ENCODE results near the gene ABCC10.
"Not testable (repeated sequence)": the region's sequence is repeated elsewhere in the genome, so short reads cannot be mapped to it uniquely, and the experiment has no call there.

ABCC10 gene

DNA sequence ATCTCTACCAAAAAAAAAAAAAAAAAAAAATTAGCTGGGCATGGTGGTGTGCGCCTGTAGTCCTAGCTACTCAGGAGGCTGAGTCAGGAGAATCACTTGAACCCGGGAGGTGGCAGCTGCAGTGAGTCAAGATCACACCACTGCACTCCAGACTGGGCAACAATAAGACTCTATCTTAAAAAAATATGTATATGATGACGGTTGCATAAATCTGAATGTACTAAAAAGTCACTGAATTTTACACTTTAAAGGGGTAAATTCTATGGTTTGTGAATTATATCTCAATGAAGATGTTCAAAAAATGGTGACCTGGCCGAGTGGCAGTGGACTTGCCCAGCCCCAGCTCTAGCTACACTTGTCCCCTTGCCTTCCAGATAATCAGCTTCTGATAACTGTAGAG lies 10.4 kb upstream of the ABCC10 start:
- no peak for DNase-seq (ENCODE audit: insufficient read length)
- FAIRE-seq: no peak
- TF ChIP-seq POLR2A (IDR thresholded peaks at IDR 0.05; ENCODE audit: low read depth, low read length) (no peak), TAF1 (IDR thresholded peaks at IDR 0.05; ENCODE audit: borderline replicate concordance, low read depth, low read length) (no peak), POLR2AphosphoS5 (IDR thresholded peaks at IDR 0.05; ENCODE audit: low read depth, low read length) (no peak)

DNA sequence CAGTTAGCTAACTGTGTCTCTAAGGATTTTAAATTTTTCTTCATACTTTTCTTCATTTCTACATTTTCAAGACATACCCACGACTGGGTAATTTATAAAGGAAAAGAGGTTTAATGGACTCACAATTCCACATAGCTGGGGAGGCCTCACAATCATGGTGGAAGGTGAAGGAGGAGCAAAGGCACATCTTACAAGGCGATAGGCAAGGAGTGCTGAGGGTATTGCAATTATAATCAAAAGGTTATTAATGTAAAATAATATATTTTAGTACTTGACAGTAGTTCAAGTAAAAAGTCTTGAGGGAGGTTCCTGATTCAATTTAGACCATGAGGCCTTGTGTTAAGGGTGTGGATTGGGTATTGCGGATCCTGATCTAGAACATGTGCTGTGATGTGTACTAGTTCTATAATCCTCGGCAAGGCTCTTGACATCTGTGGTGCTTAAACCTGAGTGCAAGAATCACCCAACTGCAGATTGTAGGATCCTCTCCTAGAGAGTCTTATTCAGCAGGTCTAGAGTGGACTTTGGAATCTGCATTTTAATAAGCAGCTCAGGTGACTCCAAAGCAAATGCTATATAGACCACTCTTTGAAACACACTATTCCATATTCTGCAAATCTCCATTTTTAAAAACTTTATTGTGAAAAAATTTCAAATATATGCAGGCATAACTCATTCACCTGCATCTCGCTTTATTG lies 7.2 kb upstream of the ABCC10 start:
- no peak for FAIRE-seq
- TF ChIP-seq TAF1 (IDR thresholded peaks at IDR 0.05; ENCODE audit: borderline replicate concordance, low read depth, low read length) (no peak), POLR2A (IDR thresholded peaks at IDR 0.05; ENCODE audit: low read depth, low read length) (no peak), POLR2AphosphoS5 (IDR thresholded peaks at IDR 0.05; ENCODE audit: low read depth, low read length) (no peak)
- DNase-seq (ENCODE audit: insufficient read length): no peak

DNA sequence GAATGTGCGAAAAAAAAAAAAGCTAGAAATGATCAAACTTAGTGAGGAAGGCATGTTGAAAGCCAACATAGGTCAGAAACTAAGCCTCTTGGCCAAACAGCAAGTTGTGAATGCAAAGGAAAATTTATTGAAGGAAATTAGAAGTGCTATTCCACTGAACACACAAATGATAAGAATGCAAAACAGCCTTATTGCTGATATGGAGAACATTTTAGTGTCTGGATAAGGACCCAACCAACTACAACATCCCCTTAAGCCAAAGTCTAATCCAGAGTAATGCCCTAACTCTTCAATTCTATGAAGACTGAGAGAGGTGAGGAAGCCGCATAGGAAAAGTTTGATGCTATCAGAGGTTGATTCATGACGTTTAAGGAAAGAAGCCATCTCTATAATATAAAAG lies 5.5 kb upstream of the ABCC10 start:
- DNase-seq (ENCODE audit: insufficient read length): no peak
- FAIRE-seq: no peak
- TF ChIP-seq TAF1 (IDR thresholded peaks at IDR 0.05; ENCODE audit: borderline replicate concordance, low read depth, low read length) (no peak), POLR2A (IDR thresholded peaks at IDR 0.05; ENCODE audit: low read depth, low read length) (no peak)

DNA sequence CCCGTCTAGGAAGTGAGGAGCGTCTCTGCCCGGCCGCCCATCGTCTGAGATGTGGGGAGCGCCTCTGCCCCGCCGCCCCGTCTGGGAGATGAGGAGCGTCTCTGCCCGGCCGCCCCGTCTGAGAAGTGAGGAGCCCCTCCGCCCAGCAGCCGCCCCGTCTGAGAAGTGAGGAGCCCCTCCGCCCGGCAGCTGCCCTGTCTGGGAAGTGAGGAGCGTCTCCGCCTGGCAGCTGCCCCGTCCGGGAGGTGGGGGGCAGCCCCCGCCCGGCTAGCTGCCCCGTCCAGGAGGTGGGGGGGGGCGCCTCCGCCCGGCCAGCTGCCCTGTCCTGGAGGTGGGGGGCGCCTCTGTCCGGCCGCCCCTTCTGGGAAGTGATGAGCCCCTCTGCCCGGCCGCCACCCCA lies 2.3 kb upstream of the ABCC10 start:
- DNase-seq (ENCODE audit: insufficient read length); FAIRE-seq: not testable (repeated sequence)

DNA sequence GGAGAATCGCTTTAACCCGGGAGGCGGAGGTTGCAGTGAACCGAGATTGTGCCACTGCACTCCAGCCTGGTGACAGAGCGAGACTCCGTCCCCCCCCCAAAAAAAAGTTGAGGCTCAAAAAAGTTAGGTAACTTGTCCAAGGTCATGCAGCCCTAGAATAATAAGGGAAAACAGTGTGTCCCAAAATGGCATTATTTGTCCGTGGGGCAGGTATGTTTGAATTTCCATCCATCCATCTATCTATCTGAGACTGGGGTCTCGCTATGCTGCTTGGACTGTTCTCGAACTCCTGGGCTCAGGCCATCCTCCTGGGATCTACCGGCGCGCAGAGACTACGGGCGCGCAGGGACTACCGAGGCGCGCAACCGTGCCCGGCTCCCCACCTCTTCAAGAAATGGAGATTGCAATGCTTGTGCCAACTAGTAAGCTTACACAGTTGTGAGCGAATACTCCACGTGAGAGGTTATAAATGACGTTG lies 374 bp upstream of the ABCC10 start:
- no peak for FAIRE-seq
- TF ChIP-seq POLR2A (IDR thresholded peaks at IDR 0.05; ENCODE audit: low read depth, low read length) (no peak), POLR2AphosphoS5 (IDR thresholded peaks at IDR 0.05; ENCODE audit: low read depth, low read length) (no peak), TAF1 (IDR thresholded peaks at IDR 0.05; ENCODE audit: borderline replicate concordance, low read depth, low read length) (no peak)
- no peak for DNase-seq (ENCODE audit: insufficient read length)

DNA sequence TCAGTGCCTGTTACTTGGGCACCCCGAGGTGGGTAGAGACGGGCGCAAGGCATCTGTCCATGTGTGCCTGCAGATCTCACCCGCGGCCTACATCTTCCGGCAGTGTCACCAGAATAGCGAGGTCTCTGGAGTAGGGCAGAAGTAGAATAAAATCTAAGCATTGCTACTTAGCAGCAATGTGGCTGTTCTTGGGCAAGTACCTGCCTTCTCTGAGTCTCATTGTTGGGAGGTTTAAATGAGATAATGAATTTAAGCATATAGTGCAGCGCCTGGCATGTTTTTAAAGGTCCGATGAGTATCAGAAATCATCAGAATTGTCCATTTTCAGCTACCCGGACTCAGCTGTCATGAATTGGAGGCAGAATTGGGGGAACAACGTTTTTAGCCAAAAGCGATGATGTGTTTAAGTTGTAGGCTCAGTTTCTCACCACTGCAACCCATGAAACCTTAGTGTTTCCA lies 800 bp downstream of the ABCC10 start:
- no peak for TF ChIP-seq TAF1 (IDR thresholded peaks at IDR 0.05; ENCODE audit: borderline replicate concordance, low read depth, low read length)
- TF ChIP-seq POLR2A (IDR thresholded peaks at IDR 0.05; ENCODE audit: low read depth, low read length): no peak
- no peak for TF ChIP-seq POLR2AphosphoS5 (IDR thresholded peaks at IDR 0.05; ENCODE audit: low read depth, low read length)
- no peak for DNase-seq (ENCODE audit: insufficient read length)
- no peak for FAIRE-seq

DNA sequence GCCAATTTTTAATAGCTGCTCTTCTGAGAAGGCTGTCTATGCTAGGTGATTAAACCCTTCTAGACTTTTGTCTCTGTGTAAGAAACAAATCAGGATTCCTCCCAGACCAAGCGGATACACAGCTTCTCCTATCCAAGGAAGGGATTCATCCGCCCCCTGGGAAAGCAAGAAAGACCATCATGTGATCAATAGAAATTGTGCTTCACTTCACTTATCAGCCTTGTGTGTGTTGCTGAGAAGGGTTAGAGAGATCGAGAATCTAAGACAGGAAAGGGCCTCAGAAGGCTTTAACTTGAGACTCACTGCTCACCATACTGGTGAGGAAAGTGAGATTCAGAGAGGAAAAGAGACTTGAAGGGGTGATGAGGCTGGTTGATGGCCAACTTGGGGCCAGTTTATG lies 1.5 kb downstream of the ABCC10 start:
- DNase-seq (ENCODE audit: insufficient read length) (no peak), FAIRE-seq (no peak)
- TF ChIP-seq TAF1 (IDR thresholded peaks at IDR 0.05; ENCODE audit: borderline replicate concordance, low read depth, low read length) (no peak), POLR2A (IDR thresholded peaks at IDR 0.05; ENCODE audit: low read depth, low read length) (no peak), POLR2AphosphoS5 (IDR thresholded peaks at IDR 0.05; ENCODE audit: low read depth, low read length) (no peak)

DNA sequence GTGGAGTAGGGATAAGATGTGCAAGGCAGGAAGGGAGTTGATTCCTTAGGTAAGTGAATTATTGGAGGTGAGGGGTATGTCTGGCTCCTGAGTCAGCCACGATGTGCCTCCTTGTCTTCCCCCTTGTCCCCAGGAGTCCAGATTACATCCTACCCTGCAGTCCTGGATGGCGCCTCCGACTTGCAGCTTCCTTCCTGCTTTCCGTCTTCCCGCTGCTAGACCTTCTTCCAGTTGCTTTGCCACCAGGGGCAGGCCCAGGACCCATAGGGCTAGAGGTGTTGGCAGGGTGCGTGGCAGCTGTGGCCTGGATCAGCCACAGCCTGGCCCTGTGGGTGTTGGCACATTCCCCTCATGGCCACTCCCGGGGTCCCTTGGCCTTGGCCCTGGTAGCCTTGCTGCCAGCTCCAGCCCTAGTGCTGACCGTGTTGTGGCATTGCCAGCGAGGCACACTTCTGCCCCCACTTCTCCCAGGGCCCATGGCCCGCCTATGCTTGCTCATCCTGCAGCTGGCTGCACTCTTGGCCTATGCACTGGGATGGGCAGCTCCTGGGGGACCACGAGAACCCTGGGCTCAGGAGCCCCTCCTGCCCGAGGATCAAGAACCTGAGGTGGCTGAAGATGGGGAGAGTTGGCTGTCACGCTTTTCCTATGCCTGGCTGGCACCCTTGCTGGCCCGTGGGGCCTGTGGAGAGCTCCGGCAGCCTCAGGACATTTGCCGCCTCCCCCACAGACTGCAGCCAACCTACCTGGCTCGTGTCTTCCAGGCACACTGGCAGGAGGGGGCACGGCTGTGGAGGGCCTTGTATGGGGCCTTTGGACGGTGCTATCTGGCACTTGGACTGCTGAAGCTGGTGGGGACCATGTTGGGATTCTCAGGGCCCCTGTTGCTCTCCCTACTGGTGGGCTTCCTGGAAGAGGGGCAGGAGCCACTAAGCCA lies 4.9 kb downstream of the ABCC10 start:
- FAIRE-seq (no peak), DNase-seq (ENCODE audit: insufficient read length) (no peak)
- no peak for TF ChIP-seq POLR2AphosphoS5 (IDR thresholded peaks at IDR 0.05; ENCODE audit: low read depth, low read length)
- TF ChIP-seq TAF1 (IDR thresholded peaks at IDR 0.05; ENCODE audit: borderline replicate concordance, low read depth, low read length): no peak

DNA sequence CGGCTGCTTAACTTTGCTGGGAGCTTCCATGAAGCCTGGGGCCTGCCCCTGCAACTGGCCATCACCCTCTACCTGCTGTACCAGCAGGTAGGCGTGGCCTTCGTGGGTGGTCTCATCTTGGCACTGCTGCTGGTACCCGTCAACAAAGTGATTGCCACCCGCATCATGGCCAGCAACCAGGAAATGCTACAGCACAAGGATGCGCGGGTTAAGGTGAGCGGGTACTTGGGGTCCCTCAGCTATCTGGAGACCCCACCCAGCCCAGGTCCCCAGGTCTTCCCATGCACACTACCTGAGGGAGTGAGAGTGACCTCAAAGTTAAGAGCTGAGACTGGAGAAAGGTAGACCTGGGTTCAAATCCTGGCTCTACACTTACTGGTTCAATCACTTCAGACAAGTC lies 5.8 kb downstream of the ABCC10 start:
- FAIRE-seq: no peak
- DNase-seq (ENCODE audit: insufficient read length): no peak
- TF ChIP-seq TAF1 (IDR thresholded peaks at IDR 0.05; ENCODE audit: borderline replicate concordance, low read depth, low read length) (no peak), POLR2AphosphoS5 (IDR thresholded peaks at IDR 0.05; ENCODE audit: low read depth, low read length) (no peak), POLR2A (IDR thresholded peaks at IDR 0.05; ENCODE audit: low read depth, low read length) (no peak)

DNA sequence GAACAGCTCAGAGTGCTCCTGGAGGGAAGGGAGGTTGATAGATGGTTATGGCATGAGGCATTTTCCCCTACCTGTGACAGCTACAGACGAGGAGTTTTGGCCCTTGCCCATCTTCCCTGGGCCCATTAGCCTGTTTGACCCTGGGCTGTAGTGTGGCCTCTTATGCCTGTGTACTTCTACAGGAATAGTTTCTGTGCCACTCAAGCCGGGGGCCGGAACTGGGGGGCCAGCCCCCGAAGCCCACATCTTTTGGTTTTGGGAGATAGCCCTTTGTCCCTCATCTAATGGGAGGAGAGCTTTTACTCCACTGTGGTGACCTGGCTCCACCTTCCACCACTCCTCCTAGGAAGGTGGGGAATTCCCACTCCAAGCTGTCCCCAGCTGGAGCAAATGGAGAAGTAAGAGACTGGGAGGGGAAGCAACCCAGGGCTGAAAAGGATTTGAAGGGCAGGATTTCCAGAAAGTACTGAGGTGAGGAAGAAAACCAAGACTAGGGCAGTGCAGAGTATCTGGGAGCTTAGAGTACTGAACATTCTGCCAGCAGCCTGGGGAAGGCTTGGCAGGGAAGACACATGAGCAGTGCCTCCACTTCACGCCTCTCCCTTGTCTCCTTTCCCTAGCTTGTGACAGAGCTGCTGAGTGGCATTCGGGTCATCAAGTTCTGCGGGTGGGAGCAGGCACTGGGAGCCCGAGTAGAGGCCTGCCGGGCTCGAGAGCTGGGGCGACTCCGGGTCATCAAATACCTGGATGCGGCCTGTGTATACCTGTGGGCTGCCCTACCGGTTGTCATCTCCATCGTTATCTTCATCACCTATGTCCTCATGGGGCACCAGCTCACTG lies 6.9 kb downstream of the ABCC10 start:
- TF ChIP-seq POLR2AphosphoS5 (IDR thresholded peaks at IDR 0.05; ENCODE audit: low read depth, low read length) (no peak), POLR2A (IDR thresholded peaks at IDR 0.05; ENCODE audit: low read depth, low read length) (no peak), TAF1 (IDR thresholded peaks at IDR 0.05; ENCODE audit: borderline replicate concordance, low read depth, low read length) (no peak)
- DNase-seq (ENCODE audit: insufficient read length) (no peak), FAIRE-seq (no peak)

DNA sequence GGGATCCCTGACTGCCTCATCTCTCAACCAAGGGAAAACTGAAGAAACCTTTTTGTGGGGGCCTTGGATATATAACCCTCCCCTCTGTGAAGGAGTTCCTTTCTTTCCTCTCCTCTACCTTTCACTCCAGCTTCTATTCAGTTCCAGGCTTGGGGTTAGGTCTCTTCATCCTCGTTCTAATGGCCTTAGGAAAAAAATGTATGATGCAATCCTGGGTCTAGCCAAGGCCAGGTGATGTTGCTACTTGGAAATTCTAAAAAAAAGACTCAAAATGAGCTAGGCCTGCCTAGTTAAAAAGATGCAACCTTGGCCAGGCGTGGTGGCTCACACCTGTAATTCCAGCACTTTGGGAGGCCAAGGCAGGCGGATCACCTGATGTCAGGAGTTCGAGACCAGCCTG lies 7.6 kb downstream of the ABCC10 start:
- no peak for FAIRE-seq
- TF ChIP-seq POLR2A (IDR thresholded peaks at IDR 0.05; ENCODE audit: low read depth, low read length): no peak
- no peak for DNase-seq (ENCODE audit: insufficient read length)

Measured in GM12892 (cell line).